ENCODE data around the gene KCNMB3.
"Not testable (repeated sequence)": the region's sequence is repeated elsewhere in the genome, so short reads cannot be mapped to it uniquely, and the experiment has no call there.

Gene KCNMB3

DNA sequence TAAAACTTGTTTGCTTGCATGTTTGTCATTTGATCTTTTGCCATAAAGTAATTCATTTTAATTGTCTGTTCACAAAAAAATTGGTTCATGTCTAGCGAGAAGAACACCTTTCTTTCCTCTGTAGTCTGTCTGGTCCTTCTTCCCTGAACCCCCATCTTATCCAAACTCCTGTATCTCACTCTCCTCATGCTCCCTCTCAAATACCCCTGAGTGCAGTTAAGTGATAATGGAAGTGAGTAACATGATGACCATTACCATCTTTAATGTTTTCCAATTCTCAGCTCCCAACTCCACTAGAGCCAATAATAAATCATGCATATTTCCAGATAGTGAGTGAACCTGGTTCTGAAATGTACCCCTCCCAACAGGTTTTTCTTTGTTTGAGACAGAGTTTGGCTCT is 14.2 kb upstream of the KCNMB3 start:
- Histone ChIP-seq H3K36me3 (ENCODE audit: control insufficient read depth, insufficient read depth, low read length) (no peaks in the 10 kb centered on the region), H3K27ac (no peak overlapping the region), H3K9ac (no peak overlapping the region), H3K79me2 (no peaks in the 10 kb centered on the region), H3K27me3 (ENCODE audit: control insufficient read depth, insufficient read depth, low read length) (no peaks in the 10 kb centered on the region), H2AFZ (no peak overlapping the region), H3K4me3 (ENCODE audit: low read depth, low read length) (no peak overlapping the region), H3K9me3 (ENCODE audit: control insufficient read depth, low read length) (no peaks in the 10 kb centered on the region), H3K4me2 (ENCODE audit: low read length) (no peak overlapping the region), H3K4me1 (no peaks in the 10 kb centered on the region)
- TF ChIP-seq, protein P1, sequence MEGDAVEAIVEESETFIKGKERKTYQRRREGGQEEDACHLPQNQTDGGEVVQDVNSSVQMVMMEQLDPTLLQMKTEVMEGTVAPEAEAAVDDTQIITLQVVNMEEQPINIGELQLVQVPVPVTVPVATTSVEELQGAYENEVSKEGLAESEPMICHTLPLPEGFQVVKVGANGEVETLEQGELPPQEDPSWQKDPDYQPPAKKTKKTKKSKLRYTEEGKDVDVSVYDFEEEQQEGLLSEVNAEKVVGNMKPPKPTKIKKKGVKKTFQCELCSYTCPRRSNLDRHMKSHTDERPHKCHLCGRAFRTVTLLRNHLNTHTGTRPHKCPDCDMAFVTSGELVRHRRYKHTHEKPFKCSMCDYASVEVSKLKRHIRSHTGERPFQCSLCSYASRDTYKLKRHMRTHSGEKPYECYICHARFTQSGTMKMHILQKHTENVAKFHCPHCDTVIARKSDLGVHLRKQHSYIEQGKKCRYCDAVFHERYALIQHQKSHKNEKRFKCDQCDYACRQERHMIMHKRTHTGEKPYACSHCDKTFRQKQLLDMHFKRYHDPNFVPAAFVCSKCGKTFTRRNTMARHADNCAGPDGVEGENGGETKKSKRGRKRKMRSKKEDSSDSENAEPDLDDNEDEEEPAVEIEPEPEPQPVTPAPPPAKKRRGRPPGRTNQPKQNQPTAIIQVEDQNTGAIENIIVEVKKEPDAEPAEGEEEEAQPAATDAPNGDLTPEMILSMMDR (IDR thresholded peaks at IDR 0.05) = no peak

GRCh38 chr3:179264449-179264848 is 13.5 kb upstream of the KCNMB3 start:
- Histone ChIP-seq H2AFZ (no peak overlapping the region), H3K4me1 (no peaks in the 10 kb centered on the region), H3K36me3 (ENCODE audit: control insufficient read depth, insufficient read depth, low read length) (no peaks in the 10 kb centered on the region), H3K9me3 (ENCODE audit: control insufficient read depth, low read length) (no peaks in the 10 kb centered on the region), H3K79me2 (no peaks in the 10 kb centered on the region), H3K4me3 (ENCODE audit: low read depth, low read length) (no peak overlapping the region), H3K4me2 (ENCODE audit: low read length) (no peak overlapping the region), H3K27ac (no peak overlapping the region), H3K27me3 (ENCODE audit: control insufficient read depth, insufficient read depth, low read length) (no peaks in the 10 kb centered on the region), H3K9ac (no peak overlapping the region)
- TF ChIP-seq, protein P1 (IDR thresholded peaks at IDR 0.05) = no peak

- TF ChIP-seq, protein P1 (IDR thresholded peaks at IDR 0.05) = no peak
- H3K4me1 ChIP-seq = no peaks in the 10 kb centered on the region
Measured at GRCh38 chr3:179263134-179263533, 12.2 kb upstream of the KCNMB3 start.

DNA sequence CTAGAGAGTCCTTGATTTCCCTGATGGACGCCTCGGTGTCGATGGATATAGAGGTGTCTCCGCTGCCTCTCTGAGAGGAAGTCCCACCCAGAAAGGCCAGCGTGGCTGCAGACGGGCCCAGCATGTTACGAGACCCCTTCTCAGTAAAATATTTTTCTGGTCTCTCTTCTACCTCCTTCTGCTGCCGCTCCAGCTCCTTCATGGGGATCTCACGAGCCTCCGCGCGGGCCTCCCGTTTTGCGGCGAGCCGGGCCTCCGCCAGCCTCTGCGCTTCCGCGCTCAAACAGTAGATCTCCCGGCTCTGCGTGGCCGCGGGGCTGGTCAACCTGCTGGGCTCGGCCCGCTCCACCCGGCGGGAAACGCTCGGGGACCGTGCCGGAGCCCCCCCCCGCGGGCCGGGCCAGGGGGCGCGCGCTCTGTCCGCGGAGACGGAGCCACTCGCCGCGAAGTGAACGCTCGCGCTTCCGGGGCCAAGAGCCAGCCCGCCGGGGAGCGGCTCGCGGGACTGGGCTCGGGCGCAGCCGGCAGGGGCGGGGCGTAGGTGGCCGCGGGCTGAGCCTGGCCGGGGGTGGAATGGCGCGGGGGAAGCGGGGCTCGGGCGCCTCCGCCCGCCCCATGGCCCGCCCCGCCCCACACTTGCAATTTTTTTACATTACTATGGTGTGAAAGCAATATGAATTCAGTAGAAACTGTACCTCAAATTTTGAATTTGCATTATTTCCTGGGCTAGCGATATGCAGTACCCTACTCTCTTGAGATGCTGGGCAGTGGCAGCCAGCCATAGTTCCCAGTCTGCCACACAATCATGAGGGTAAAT is 10.2 kb upstream of the KCNMB3 start:
- no peaks in the 10 kb centered on the region for H3K4me1 ChIP-seq
- H3K79me2 ChIP-seq = no peaks in the 10 kb centered on the region
- no peak overlapping the region for H3K9ac ChIP-seq
- H3K27me3 ChIP-seq (ENCODE audit: control insufficient read depth, insufficient read depth, low read length) = no peaks in the 10 kb centered on the region
- H3K36me3 ChIP-seq (ENCODE audit: control insufficient read depth, insufficient read depth, low read length) = no peaks in the 10 kb centered on the region
- H2AFZ ChIP-seq = peak overlapping the region; percentile 98
- TF ChIP-seq, protein P1 (IDR thresholded peaks at IDR 0.05) = no peak
- H3K27ac ChIP-seq = no peak overlapping the region
- H3K4me3 ChIP-seq (ENCODE audit: low read depth, low read length) = peak overlapping the region; percentile 62
- no peaks in the 10 kb centered on the region for H3K9me3 ChIP-seq (ENCODE audit: control insufficient read depth, low read length)
- H3K4me2 ChIP-seq (ENCODE audit: low read length) = peak overlapping the region; percentile 57

More at GRCh38 chr3:179263134-179263533, 12.2 kb upstream of the KCNMB3 start:
- Histone ChIP-seq H3K79me2 (no peaks in the 10 kb centered on the region), H3K4me3 (ENCODE audit: low read depth, low read length) (no peak overlapping the region), H2AFZ (no peak overlapping the region), H3K4me2 (ENCODE audit: low read length) (no peak overlapping the region), H3K9me3 (ENCODE audit: control insufficient read depth, low read length) (no peaks in the 10 kb centered on the region), H3K27ac (no peak overlapping the region), H3K27me3 (ENCODE audit: control insufficient read depth, insufficient read depth, low read length) (no peaks in the 10 kb centered on the region), H3K36me3 (ENCODE audit: control insufficient read depth, insufficient read depth, low read length) (no peaks in the 10 kb centered on the region), H3K9ac (no peak overlapping the region)

DNA sequence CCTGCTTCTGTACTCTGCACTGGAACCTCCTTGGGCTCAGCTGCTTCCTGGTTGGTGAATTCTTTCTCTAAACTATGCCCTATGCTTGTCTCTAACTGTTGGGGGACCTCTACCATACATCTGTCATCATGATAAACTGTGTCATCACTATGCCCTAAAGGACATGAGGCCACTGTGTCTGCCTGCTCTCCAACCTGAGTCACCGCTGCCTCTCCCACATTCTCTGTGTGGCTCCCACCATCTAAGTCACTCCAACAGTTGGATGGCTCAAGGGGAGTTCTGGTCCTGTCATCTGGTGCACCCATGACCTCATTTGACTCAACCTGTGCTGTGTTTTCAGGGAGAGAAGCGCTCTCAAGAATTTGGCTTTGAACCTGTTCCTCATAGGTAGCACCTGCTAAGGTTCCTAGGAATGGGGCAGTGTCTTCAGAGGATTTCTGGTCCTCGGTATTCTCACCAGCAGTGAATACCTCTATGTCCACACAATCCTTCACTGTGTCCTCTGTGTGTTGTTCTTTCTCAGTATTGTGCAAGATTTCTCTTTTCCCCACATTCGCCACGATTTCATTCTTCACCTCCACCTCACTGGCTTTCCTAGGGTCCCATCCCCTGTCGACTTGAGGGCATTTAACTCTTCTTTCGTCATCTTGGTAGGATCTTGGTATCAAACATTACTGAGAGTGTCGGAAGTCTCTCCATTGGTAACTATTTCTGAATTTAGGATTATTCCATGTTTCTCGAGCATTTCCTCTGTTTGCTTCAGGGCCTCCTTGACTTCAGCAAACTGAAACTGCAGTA is 9.2 kb upstream of the KCNMB3 start:
- H3K4me3 ChIP-seq (ENCODE audit: low read depth, low read length); H3K9ac ChIP-seq; H3K27me3 ChIP-seq (ENCODE audit: control insufficient read depth, insufficient read depth, low read length); H3K4me1 ChIP-seq; H3K9me3 ChIP-seq (ENCODE audit: control insufficient read depth, low read length); H3K79me2 ChIP-seq; H3K4me2 ChIP-seq (ENCODE audit: low read length); H3K36me3 ChIP-seq (ENCODE audit: control insufficient read depth, insufficient read depth, low read length); H3K27ac ChIP-seq: not testable (repeated sequence)
- peak overlapping the region; percentile 98 for H2AFZ ChIP-seq
